MM.1S (cell line): ENCODE results near the gene TRIM66.

Experiments used
- CTCF ChIP-seq: fragments of 300-600 bp; sonication (generic); IDR thresholded peaks from 2 replicates; pipeline ENCODE4 v1.5.1; 2016; ENCODE audit warnings: antibody characterized with exemption, low read length, mixed read lengths
- EZH2 ChIP-seq: fragments of 300-600 bp; sonication (generic); optimal IDR thresholded peaks from 2 replicates; pipeline ENCODE3; 2017; ENCODE audit warnings: low read depth, mild to moderate bottlenecking, antibody characterized with exemption, low read length, mixed read lengths
- EZH2phosphoT487 ChIP-seq: fragments of 300-600 bp; sonication (generic); IDR thresholded peaks from 2 replicates; pipeline ENCODE4 v1.6.1; 2018; ENCODE audit warnings: antibody characterized with exemption, low read length

- TF ChIP-seq CTCF = no peak
- TF ChIP-seq EZH2 = no peak
- no peak for TF ChIP-seq EZH2phosphoT487
These were observed 95.7 kb downstream of the TRIM66 start for GRCh38 chr11:8586805-8587204.
